ENCODE results near the gene KLHL6.

DNA sequence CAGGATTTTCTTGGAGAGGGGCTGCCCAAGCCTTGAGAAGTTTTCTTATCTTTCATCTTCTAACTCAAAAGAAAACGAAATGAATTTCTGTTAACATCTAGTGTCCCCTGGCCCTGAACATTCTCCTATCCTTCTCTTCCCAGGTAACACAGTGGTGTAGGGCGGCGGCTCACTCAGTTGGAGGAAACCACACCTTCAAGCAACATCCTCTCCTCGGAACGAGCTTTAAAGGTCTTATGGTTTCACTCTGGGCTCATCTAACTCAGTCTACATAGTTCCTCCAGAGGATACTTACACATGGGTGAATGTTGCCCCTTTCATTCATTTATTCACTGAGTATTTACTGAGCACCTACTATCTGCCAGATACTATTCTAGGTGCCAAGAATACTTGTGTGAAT lies 31.0 kb upstream of the KLHL6 start:
- TF ChIP-seq CTCF (IDR thresholded peaks at IDR 0.05), result no peak
- no peak for TF ChIP-seq ELF1 (IDR thresholded peaks at IDR 0.05)
- no peak for TF ChIP-seq POLR2AphosphoS5 (IDR thresholded peaks at IDR 0.05; ENCODE audit: low read depth, low read length)
- no peak for TF ChIP-seq RCOR1 (IDR thresholded peaks at IDR 0.05; ENCODE audit: low read length)
- no peak for TF ChIP-seq SMC3 (IDR thresholded peaks at IDR 0.05; ENCODE audit: low read depth, low read length)
- no peak for TF ChIP-seq TCF12 (IDR thresholded peaks at IDR 0.05)
- no peak for TF ChIP-seq RFX5 (IDR thresholded peaks at IDR 0.05; ENCODE audit: low read length)
- no peak for TF ChIP-seq SIN3A (IDR thresholded peaks at IDR 0.05; ENCODE audit: borderline replicate concordance, low read depth, low read length)
- no peak for TF ChIP-seq FOSL2 (IDR thresholded peaks at IDR 0.05; ENCODE audit: borderline replicate concordance, low read depth)
- TF ChIP-seq TAF1 (IDR thresholded peaks at IDR 0.05; ENCODE audit: borderline replicate concordance, low read depth, low read length), result no peak

Data from SK-N-SH (cell line).